ENCODE data around the gene KIRREL3. TPM values are rescaled to one million over a fixed set of nuclear protein-coding genes. Genes with fewer than 3 reads are reported as not detected.

KIRREL3 gene
- total and polyA plus RNA-seq, 9 donors, result 0.25 to 5.3 (median 0.48) TPM

GRCh38 chr11:126476977-126477376 is 523.6 kb downstream of the KIRREL3 start:
- no peak for DNase-seq
- TF ChIP-seq POLR2A (IDR thresholded peaks at IDR 0.05) (no peak), CTCF (IDR thresholded peaks at IDR 0.05) (no peak), EP300 (IDR thresholded peaks at IDR 0.05) (no peak)
- intact Hi-C loops (cut with DNase I), result loop anchor here in 2 of 4 donors (5.0 kb wide), 2 partner anchors 165 to 170 kb away; no protein-coding TSS in a partner anchor
- Histone ChIP-seq H3K9me3 (no peaks in the 10 kb centered on the region), H3K27ac (no peak overlapping the region), H3K4me1 (ENCODE audit: insufficient read depth) (peaks cover 6% of the 10 kb centered on the region), H3K36me3 (no peaks in the 10 kb centered on the region), H3K27me3 (no peaks in the 10 kb centered on the region), H3K4me3 (no peak overlapping the region)
- WGBS, 3 donors, result 84 to 94% (median 86%) methylated on average over 9 of the region's 9 CpGs

- intact Hi-C loops (cut with DNase I), result loop anchor here in 2 of 4 donors (5.0 kb wide), 2 partner anchors 164 to 169 kb away; no protein-coding TSS in a partner anchor
- TF ChIP-seq CTCF (IDR thresholded peaks at IDR 0.05), result no peak
- TF ChIP-seq POLR2A (IDR thresholded peaks at IDR 0.05), result no peak
- TF ChIP-seq EP300 (IDR thresholded peaks at IDR 0.05), result no peak
- H3K27ac ChIP-seq, result no peak overlapping the region
- no peaks in the 10 kb centered on the region for H3K36me3 ChIP-seq
- 87 to 91% (median 88%) methylated on average over 15 of the region's 15 CpGs for WGBS, 3 donors
- no peaks in the 10 kb centered on the region for H3K9me3 ChIP-seq
- peaks cover 6% of the 10 kb centered on the region for H3K4me1 ChIP-seq (ENCODE audit: insufficient read depth)
- DNase-seq, result no peak
- no peaks in the 10 kb centered on the region for H3K27me3 ChIP-seq
- H3K4me3 ChIP-seq, result no peak overlapping the region
Measured at GRCh38 chr11:126476266-126476924, 524.2 kb downstream of the KIRREL3 start.

- no peaks in the 10 kb centered on the region for H3K36me3 ChIP-seq
- 37 to 49% (median 44%) methylated on average over 21 to 26 of the region's 26 CpGs for WGBS, 3 donors
- peak in 4 of 5 donors; percentile 34 to 68 (median 50) for DNase-seq
- intact Hi-C loops (cut with DNase I), result loop anchor here in 2 of 4 donors (5.0 kb wide), 2 partner anchors 163 to 168 kb away; no protein-coding TSS in a partner anchor
- no peaks in the 10 kb centered on the region for H3K9me3 ChIP-seq
- no peak overlapping the region for H3K4me3 ChIP-seq
- H3K27me3 ChIP-seq, result no peaks in the 10 kb centered on the region
- H3K4me1 ChIP-seq (ENCODE audit: insufficient read depth), result peaks cover 6% of the 10 kb centered on the region
- no peak for TF ChIP-seq CTCF (IDR thresholded peaks at IDR 0.05)
- TF ChIP-seq POLR2A (IDR thresholded peaks at IDR 0.05), result no peak
- no peak for TF ChIP-seq EP300 (IDR thresholded peaks at IDR 0.05)
- H3K27ac ChIP-seq, result peak overlapping the region in 1 of 2 donors; percentile 57
Measured at GRCh38 chr11:126475014-126475991, 525.3 kb downstream of the KIRREL3 start.

- H3K27ac ChIP-seq, result no peak overlapping the region
- H3K9me3 ChIP-seq, result no peaks in the 10 kb centered on the region
- WGBS, 3 donors, result 91 to 93% (median 92%) methylated on average over 9 of the region's 9 CpGs
Measured at GRCh38 chr11:126474220-126474619, 526.4 kb downstream of the KIRREL3 start.

More at GRCh38 chr11:126474220-126474619, 526.4 kb downstream of the KIRREL3 start:
- Histone ChIP-seq H3K27me3 (no peaks in the 10 kb centered on the region), H3K4me1 (ENCODE audit: insufficient read depth) (peaks cover 6% of the 10 kb centered on the region), H3K36me3 (no peaks in the 10 kb centered on the region), H3K4me3 (no peak overlapping the region)
- no peak for DNase-seq
- no peak for TF ChIP-seq EP300 (IDR thresholded peaks at IDR 0.05)
- no peak for TF ChIP-seq POLR2A (IDR thresholded peaks at IDR 0.05)
- TF ChIP-seq CTCF (IDR thresholded peaks at IDR 0.05), result no peak
- intact Hi-C loops (cut with DNase I), result no loop called here

All from ovary (tissue), 9 donors.